Measurements from ENCODE around the gene MSANTD3. TPM values are rescaled to one million over a fixed set of nuclear protein-coding genes. Genes with fewer than 3 reads are reported as not detected.

MSANTD3 gene
- total and polyA plus RNA-seq, 9 of the 15 experiments (the other 6 are each of a cell fraction or from before 2014, with no cell fraction given): 9.4 to 28.7 (median 22.3) TPM

GRCh38 chr9:100472788-100473275 lies 45.9 kb downstream of the MSANTD3 start, which contains the start of gene TMEFF1:
TMEFF1 (plus strand) TSS chr9:100473149; CDS start chr9:100473545, 396 bp downstream.
- Histone ChIP-seq H3K27me3 (ENCODE audit: control insufficient read depth in 2 of 2, insufficient read depth in 2 of 2, low read length in 2 of 2) (peaks cover 0 to 10% of the 10 kb centered on the region in 2 experiments; a peak in 4 of 5 replicates), H3K4me1 (replicated peaks in 1 of 2; ENCODE audit: control insufficient read depth in 2 of 2, insufficient read depth in 2 of 2, low read length in 2 of 2) (peaks cover 6 to 17% of the 10 kb centered on the region in 2 experiments; a peak in 4 of 5 replicates), H3K9me3 (replicated peaks; ENCODE audit: control insufficient read depth, insufficient read depth, low read depth, low read length) (no peaks in the 10 kb centered on the region; the same call in 1 of the 2 replicates), H3K4me2 (ENCODE audit: insufficient read depth, low read length) (peak within 1 kb of the TSS; percentile 46), H3K36me3 (ENCODE audit: control insufficient read depth, insufficient read depth, low read length) (no peaks in the 10 kb centered on the region), H2AFZ (ENCODE audit: low read depth, low read length) (peak within 1 kb of the TSS; percentile 77), H3K9me1 (ENCODE audit: control insufficient read depth, insufficient read depth, low read length) (no peaks in the 10 kb centered on the region), H3K9ac (ENCODE audit: insufficient read depth in 1 of 2, low read depth in 2 of 2, low read length in 2 of 2) (peak within 1 kb of the TSS in 1 of 2 experiments; percentile 87; a peak in 2 of 4 replicates), H4K20me1 (replicated peaks; ENCODE audit: control insufficient read depth, insufficient read depth, low read length) (no peaks in the 10 kb centered on the region), H3K79me2 (ENCODE audit: control insufficient read depth, insufficient read depth, low read length) (no peaks in the 10 kb centered on the region), H3K4me3 (peak within 1 kb of the TSS; percentile 43), H3K27ac (ENCODE audit: extremely low read depth, low read depth, low read length) (no peak within 1 kb of the TSS)
- ATAC-seq (peak; percentile 91), FAIRE-seq (no peak), DNase-seq (ENCODE audit: extremely low read depth in 1 of 4, low spot score in 3 of 4) (peak; percentile 75 to 89 (median 85))
- intact Hi-C loops (cut with micrococcal nuclease) (no loop called here), in situ Hi-C loops (cut with MboI) (no loop called here)
- BruUV-seq (replicated peaks): no TSS peak
- WGBS (ENCODE audit: insufficient coverage, low coverage, missing lambda C conversion rate): under 1% methylated on average over 11 of the region's 54 CpGs
- CTCF ChIA-PET (ENCODE audit: low intra/inter-chr PET ratio): interaction anchor here (0.6 kb wide), 1 partner anchor 15 kb away, joined by 3 read pairs; no protein-coding TSS in a partner anchor
- POLR2A ChIA-PET: interaction anchor here (0.7 kb wide), 1 partner anchor 383 kb away, joined by 3 read pairs; no protein-coding TSS in a partner anchor
- TF ChIP-seq MGA (IDR thresholded peaks at IDR 0.05) (peak; percentile 58), FOXK1 (CRISPR knock-in tag; IDR thresholded peaks at IDR 0.05; ENCODE audit: borderline replicate concordance) (no peak), CTCF (IDR thresholded peaks at IDR 0.05 in 2 of 3, conservative IDR thresholded peaks at IDR 0.05 in 1 of 3; ENCODE audit: insufficient read depth in 2 of 3, low read depth in 1 of 3, low read length in 3 of 3) (peak in 1 of 3 experiments; percentile 61; a peak in 2 of 6 replicates), EGR1 (conservative IDR thresholded peaks at IDR 0.05) (0 out of 2 replicates have a peak, but pooled peaks have one; percentile 16), NRF1 (conservative IDR thresholded peaks at IDR 0.05 in 1 of 2, IDR thresholded peaks at IDR 0.05 in 1 of 2) (peak in 1 of 2 experiments; percentile 27; a peak in 1 of 4 replicates), ZNF79 (CRISPR knock-in tag; IDR thresholded peaks at IDR 0.05; ENCODE audit: low read depth) (no peak)

All from K562 (cell line).